A549 (cell line): Measurements from ENCODE around the gene SBF2. TPM values are rescaled to one million over a fixed set of nuclear protein-coding genes. Genes with fewer than 3 reads are reported as not detected.

ENCODE experiments used
- ATAC-seq, 2 experiments: fragments of 200-7000 bp in 1 of 2; fragments of >200 bp in 1 of 2; cut with Nextera tagmentation in 1 of 2; cut with Tn5 transposase in 1 of 2; 3 replicates each; pipeline versions ENCODE4 v1.8.0 to v1.9.1; 2018 to 2020; ENCODE audit warnings: mild to moderate bottlenecking in 1 of 2, moderate library complexity in 1 of 2
- CTCF ChIA-PET: fragments of 300-600 bp; sonication (Branson Sonifier 250); formaldehyde crosslinking; extraction: SDS; loops from one replicate; lab custom pipeline; 2021; ENCODE audit warnings: antibody characterized with exemption, inconsistent platforms; lab: Yijun Ruan, JAX
- POLR2A ChIA-PET: fragments of 350-600 bp; formaldehyde crosslinking; extraction: SDS; loops from one replicate; lab custom pipeline; 2021; ENCODE audit warnings: antibody characterized with exemption, inconsistent platforms; lab: Yijun Ruan, JAX
- DNase-seq, 2 experiments: peaks; one replicate each; pipeline versions ENCODE4 v3.0.0 to v3.0.0-alpha.2; 2011 to 2016; ENCODE audit warnings: low read depth in 1 of 2, low spot score in 1 of 2
- FAIRE-seq: peaks from 2 replicates; lab custom pipeline; 2011; peaks lifted over from hg19 to GRCh38; lab: Jason Lieb, UNC
- H3K27ac ChIP-seq, 2 experiments: fragments of >200 bp; sonication (Bioruptor Twin); formaldehyde crosslinking; 3 replicates each; pipeline ENCODE4 v1.5.1; 2016 to 2017
- H3K4me1 ChIP-seq: fragments of >200 bp; sonication (Bioruptor Twin); formaldehyde crosslinking; 3 replicates; pipeline ENCODE4 v1.6.1; 2016
- H3K4me2 ChIP-seq: fragments of >200 bp; sonication (Bioruptor Twin); formaldehyde crosslinking; 3 replicates; pipeline ENCODE4 v1.6.1; 2016
- H3K4me3 ChIP-seq: fragments of >200 bp; sonication (Bioruptor Twin); formaldehyde crosslinking; 3 replicates; pipeline ENCODE4 v1.5.1; 2016
- H3K9me3 ChIP-seq: fragments of >200 bp; sonication (Bioruptor Twin); formaldehyde crosslinking; 3 replicates; pipeline ENCODE4 v1.6.1; 2016
- BHLHE40 ChIP-seq: IDR thresholded peaks from 2 replicates; pipeline ENCODE4 v1.6.1; 2012; ENCODE audit warnings: low read depth, low read length, inconsistent platforms
- CBX2 ChIP-seq: fragments of 200-600 bp; sonication (generic); IDR thresholded peaks from 2 replicates; pipeline ENCODE4 v1.6.1; 2016; ENCODE audit warnings: low read depth, mild to moderate bottlenecking, borderline replicate concordance
- CEBPB ChIP-seq, 2 experiments: fragments of >200 bp in 1 of 2; sonication (Bioruptor Twin) in 1 of 2; formaldehyde crosslinking in 1 of 2; IDR thresholded peaks; 2 replicates each; pipeline ENCODE4 v1.6.1; 2012 to 2016
- CHD2 ChIP-seq: fragments of 150-350 bp; IDR thresholded peaks from 2 replicates; pipeline ENCODE4 v1.6.1; 2014; ENCODE audit warnings: low read length; ENCODE audit not compliant: partially characterized antibody
- CHD4 ChIP-seq: fragments of 200-600 bp; sonication (generic); IDR thresholded peaks from 2 replicates; pipeline ENCODE4 v1.6.1; 2016; ENCODE audit warnings: antibody characterized with exemption, mild to moderate bottlenecking, borderline replicate concordance
- CTCF ChIP-seq: fragments of >200 bp; sonication (Bioruptor Twin); formaldehyde crosslinking; IDR thresholded peaks from 3 replicates; pipeline ENCODE4 v1.5.1; 2016
- EHMT2 ChIP-seq: fragments of 200-600 bp; sonication (generic); IDR thresholded peaks from 2 replicates; pipeline ENCODE4 v1.6.1; 2016; ENCODE audit warnings: antibody characterized with exemption, low read depth, mild to moderate bottlenecking, moderate library complexity
- HDAC2 ChIP-seq: fragments of 200-600 bp; sonication (generic); IDR thresholded peaks from 2 replicates; pipeline ENCODE4 v1.6.1; 2016
- HEYL ChIP-seq: fragments of 250-450 bp; sonication (Bioruptor Pico); IDR thresholded peaks from 2 replicates; pipeline ENCODE4 v1.8.0; 2021; ENCODE audit warnings: mild to moderate bottlenecking, moderate library complexity
- MAZ ChIP-seq: fragments of 150-350 bp; IDR thresholded peaks from 2 replicates; pipeline ENCODE4 v1.6.1; 2014; ENCODE audit warnings: antibody characterized with exemption, low read depth, low read length, borderline replicate concordance
- NFE2L2 ChIP-seq: fragments of 150-350 bp; conservative IDR thresholded peaks from 2 replicates; pipeline ENCODE4 v1.6.1; 2014; ENCODE audit warnings: low read length
- NR3C1 ChIP-seq: fragments of >200 bp; sonication (Bioruptor Twin); formaldehyde crosslinking; IDR thresholded peaks from 3 replicates; pipeline ENCODE4 v1.6.1; 2017
- PHF8 ChIP-seq: fragments of 200-600 bp; sonication (generic); IDR thresholded peaks from 2 replicates; pipeline ENCODE4 v1.6.1; 2016; ENCODE audit warnings: low read depth, mild to moderate bottlenecking, antibody characterized with exemption, moderate library complexity, borderline replicate concordance
- POLR2A ChIP-seq: IDR thresholded peaks from 2 replicates; pipeline ENCODE4 v1.6.1; 2012; ENCODE audit warnings: mild to moderate bottlenecking, low read length
- RAD21 ChIP-seq, 2 experiments: fragments of >200 bp in 1 of 2; sonication (Bioruptor Twin) in 1 of 2; formaldehyde crosslinking in 1 of 2; IDR thresholded peaks in 1 of 2; conservative IDR thresholded peaks in 1 of 2; 2 replicates in 1 of 2; 3 replicates in 1 of 2; pipeline ENCODE4 v1.6.1; 2012 to 2018; ENCODE audit warnings: inconsistent platforms in 1 of 2
- RCOR1 ChIP-seq: fragments of 150-350 bp; IDR thresholded peaks from 2 replicates; pipeline ENCODE4 v1.6.1; 2014; ENCODE audit warnings: antibody characterized with exemption, low read length, low read depth
- RFX5 ChIP-seq: fragments of 450-650 bp; IDR thresholded peaks from 2 replicates; pipeline ENCODE4 v1.7.1; 2014; ENCODE audit warnings: antibody characterized with exemption, mild to moderate bottlenecking, moderate library complexity
- RNF2 ChIP-seq: fragments of 200-600 bp; sonication (generic); IDR thresholded peaks from 2 replicates; pipeline ENCODE4 v1.6.1; 2016; ENCODE audit warnings: low read depth, mild to moderate bottlenecking, antibody characterized with exemption, moderate library complexity, borderline replicate concordance
- TP53 ChIP-seq: fragments of 250-450 bp; sonication (Bioruptor Pico); IDR thresholded peaks from 2 replicates; pipeline ENCODE4 v1.5.0; 2021; ENCODE audit warnings: mild to moderate bottlenecking, moderate library complexity
- ZC3H11A ChIP-seq: fragments of 450-650 bp; IDR thresholded peaks from 2 replicates; pipeline ENCODE4 v1.6.1; 2014; ENCODE audit warnings: antibody characterized with exemption, mild to moderate bottlenecking
- WGBS: methylation state at CpG from one replicate; pipeline ENCODE4 v1.1.6; 2017; ENCODE audit errors: missing lambda C conversion rate; 5-methylcytosine and 5-hydroxymethylcytosine counted together
- polyA plus RNA-seq, 4 experiments: library from polyadenylated mRNA; depleted of rRNA in 3 of 4; stranded (reverse); fragments of >200 nt; fragmentation: RNase III in 1 of 4; extraction: RNeasy Plus Mini Kit Qiagen cat#74134 plus additional on column Dnase treatment in 1 of 4; gene quantifications; 2 replicates in 3 of 4; 3 replicates in 1 of 4; pipeline ENCODE4 v1.2.3, GENCODE V29; 2011 to 2017
- small RNA-seq, 6 experiments: library from RNA; depleted of rRNA; stranded (forward); fragments of <200 nt; gene quantifications; one replicate each; pipeline ENCODE3, GENCODE V24; 2012
- TF ChIP-seq, protein P1 (sequence below): fragments of 200-600 bp; sonication (generic); IDR thresholded peaks from 2 replicates; pipeline ENCODE4 v1.6.1; 2016; ENCODE audit warnings: antibody characterized with exemption, mild to moderate bottlenecking, moderate library complexity
- TF ChIP-seq, protein P2 (sequence below): fragments of >200 bp; sonication (Bioruptor Twin); formaldehyde crosslinking; IDR thresholded peaks from 3 replicates; pipeline ENCODE4 v1.6.1; 2016

The SBF2 gene
- polyA plus RNA-seq, 2 of the 4 experiments (the other 2 are of a cell fraction) = 11.1 to 49.6 TPM

DNA sequence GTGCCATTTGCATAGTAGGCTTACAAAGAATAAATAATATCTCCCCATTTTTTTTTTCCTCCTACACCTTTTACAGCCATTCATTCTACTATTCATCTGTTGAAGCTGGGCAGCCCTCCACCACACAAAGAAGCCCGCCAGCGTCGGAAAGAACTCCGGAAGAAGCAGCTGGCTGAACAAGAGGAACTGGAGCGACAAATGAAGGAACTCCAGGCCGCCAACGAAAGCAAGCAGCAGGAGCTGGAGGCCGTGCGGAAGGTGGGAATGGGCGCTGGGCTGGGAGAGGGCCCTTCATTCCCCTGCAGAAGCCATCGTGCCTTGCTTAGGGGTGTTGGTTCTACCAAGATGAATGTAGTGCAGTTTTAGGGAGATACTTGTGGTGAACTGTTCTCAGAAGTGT, 561.6 kb downstream of the SBF2 start:
- H3K4me3 ChIP-seq = no peak overlapping the region
- H3K27ac ChIP-seq = no peak overlapping the region
- ChIA-PET POLR2A (no interaction called here), CTCF (interaction anchor here (0.7 to 4.3 kb wide), 4 partner anchors 11 to 321 kb away, joined by 3 to 21 read pairs (median 8); no protein-coding TSS in a partner anchor)
- DNase-seq (no peak), FAIRE-seq (no peak)
- peaks cover 12% of the 10 kb centered on the region; the same call in 2 of the 3 replicates for H3K4me1 ChIP-seq
- H3K4me2 ChIP-seq = no peak overlapping the region
- 87% methylated on average over 11 of the region's 11 CpGs for WGBS
- peaks cover 4% of the 10 kb centered on the region; the same call in 1 of the 3 replicates for H3K9me3 ChIP-seq
- no peak for TF ChIP-seq HEYL (CRISPR knock-in tag)
- no peak for TF ChIP-seq CHD2
- TF ChIP-seq RNF2 = no peak
- no peak for TF ChIP-seq CEBPB (IDR thresholded peaks at IDR 0.05)
- no peak for TF ChIP-seq MAZ
- TF ChIP-seq, all 56 proteins: peak for 0
- ATAC-seq = no peak

- DNase-seq (no peak), ATAC-seq (no peak)
- POLR2A ChIA-PET = no interaction called here
- Histone ChIP-seq H3K4me1 (peaks cover 12% of the 10 kb centered on the region), H3K9me3 (peaks cover 3% of the 10 kb centered on the region; the same call in 1 of the 3 replicates)
- no peak for TF ChIP-seq CHD4
- TF ChIP-seq, protein P1, sequence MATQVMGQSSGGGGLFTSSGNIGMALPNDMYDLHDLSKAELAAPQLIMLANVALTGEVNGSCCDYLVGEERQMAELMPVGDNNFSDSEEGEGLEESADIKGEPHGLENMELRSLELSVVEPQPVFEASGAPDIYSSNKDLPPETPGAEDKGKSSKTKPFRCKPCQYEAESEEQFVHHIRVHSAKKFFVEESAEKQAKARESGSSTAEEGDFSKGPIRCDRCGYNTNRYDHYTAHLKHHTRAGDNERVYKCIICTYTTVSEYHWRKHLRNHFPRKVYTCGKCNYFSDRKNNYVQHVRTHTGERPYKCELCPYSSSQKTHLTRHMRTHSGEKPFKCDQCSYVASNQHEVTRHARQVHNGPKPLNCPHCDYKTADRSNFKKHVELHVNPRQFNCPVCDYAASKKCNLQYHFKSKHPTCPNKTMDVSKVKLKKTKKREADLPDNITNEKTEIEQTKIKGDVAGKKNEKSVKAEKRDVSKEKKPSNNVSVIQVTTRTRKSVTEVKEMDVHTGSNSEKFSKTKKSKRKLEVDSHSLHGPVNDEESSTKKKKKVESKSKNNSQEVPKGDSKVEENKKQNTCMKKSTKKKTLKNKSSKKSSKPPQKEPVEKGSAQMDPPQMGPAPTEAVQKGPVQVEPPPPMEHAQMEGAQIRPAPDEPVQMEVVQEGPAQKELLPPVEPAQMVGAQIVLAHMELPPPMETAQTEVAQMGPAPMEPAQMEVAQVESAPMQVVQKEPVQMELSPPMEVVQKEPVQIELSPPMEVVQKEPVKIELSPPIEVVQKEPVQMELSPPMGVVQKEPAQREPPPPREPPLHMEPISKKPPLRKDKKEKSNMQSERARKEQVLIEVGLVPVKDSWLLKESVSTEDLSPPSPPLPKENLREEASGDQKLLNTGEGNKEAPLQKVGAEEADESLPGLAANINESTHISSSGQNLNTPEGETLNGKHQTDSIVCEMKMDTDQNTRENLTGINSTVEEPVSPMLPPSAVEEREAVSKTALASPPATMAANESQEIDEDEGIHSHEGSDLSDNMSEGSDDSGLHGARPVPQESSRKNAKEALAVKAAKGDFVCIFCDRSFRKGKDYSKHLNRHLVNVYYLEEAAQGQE = no peak
- no peak for TF ChIP-seq TP53 (CRISPR knock-in tag)
- TF ChIP-seq CBX2 = no peak
- no peak for TF ChIP-seq CTCF
- no peak for TF ChIP-seq RCOR1
- no peak for TF ChIP-seq NFE2L2
- no peak for TF ChIP-seq NR3C1
- TF ChIP-seq CHD2 = no peak
- TF ChIP-seq BHLHE40 = no peak
- no peak for TF ChIP-seq POLR2A
- no peak for TF ChIP-seq RAD21 (conservative IDR thresholded peaks at IDR 0.05 in 1 of 2, IDR thresholded peaks at IDR 0.05 in 1 of 2)
- no peak for TF ChIP-seq PHF8
- no peak for TF ChIP-seq HDAC2
- TF ChIP-seq ZC3H11A = no peak
- TF ChIP-seq EHMT2 = no peak
- no peak for TF ChIP-seq RFX5
- TF ChIP-seq, protein P2, sequence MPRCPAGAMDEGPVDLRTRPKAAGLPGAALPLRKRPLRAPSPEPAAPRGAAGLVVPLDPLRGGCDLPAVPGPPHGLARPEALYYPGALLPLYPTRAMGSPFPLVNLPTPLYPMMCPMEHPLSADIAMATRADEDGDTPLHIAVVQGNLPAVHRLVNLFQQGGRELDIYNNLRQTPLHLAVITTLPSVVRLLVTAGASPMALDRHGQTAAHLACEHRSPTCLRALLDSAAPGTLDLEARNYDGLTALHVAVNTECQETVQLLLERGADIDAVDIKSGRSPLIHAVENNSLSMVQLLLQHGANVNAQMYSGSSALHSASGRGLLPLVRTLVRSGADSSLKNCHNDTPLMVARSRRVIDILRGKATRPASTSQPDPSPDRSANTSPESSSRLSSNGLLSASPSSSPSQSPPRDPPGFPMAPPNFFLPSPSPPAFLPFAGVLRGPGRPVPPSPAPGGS = no peak
- TF ChIP-seq, all 56 proteins: peak for 0
- Histone ChIP-seq H3K4me3 (no peak overlapping the region), H3K4me2 (no peak overlapping the region), H3K27ac (no peak overlapping the region)
- WGBS = 90% methylated on average over 1 of the region's 1 CpG
- CTCF ChIA-PET = interaction anchor here (0.6 to 4.3 kb wide), 2 partner anchors 118 to 130 kb away, joined by 4 to 21 read pairs; no protein-coding TSS in a partner anchor
- FAIRE-seq = no peak
Observed at GRCh38 chr11:9731256-9731655, 562.8 kb downstream of the SBF2 start.

Small RNA genes within 50 kb of the gene (small RNA-seq; reads per million reads assigned to genes)
- 0 to 0.39 (median 0) reads per million in 6 experiments for gene AC080023.2
- gene RNU7-28P = 0 reads per million in 6 experiments

Other genes starting within 250 kb of the SBF2 start
- gene ADM, start 10.9 kb upstream of the SBF2 start, polyA plus RNA-seq (2011; rRNA removed) = 69.4 and 72.1 TPM in 2 replicates
- gene ADM, start 10.9 kb upstream of the SBF2 start, polyA plus RNA-seq (2017; fragmentation: RNase III; extraction: RNeasy Plus Mini Kit Qiagen cat#74134 plus additional on column Dnase treatment) = 65.8 to 91.3 TPM (median 66.3 TPM) in 3 replicates
- 4.7 and 6.6 TPM in 2 replicates for gene AMPD3, start 161.0 kb upstream of the SBF2 start, polyA plus RNA-seq (2011; rRNA removed)
- gene AMPD3, start 161.0 kb upstream of the SBF2 start, polyA plus RNA-seq (2017; fragmentation: RNase III; extraction: RNeasy Plus Mini Kit Qiagen cat#74134 plus additional on column Dnase treatment) = 2.9 to 3.6 TPM (median 3.1 TPM) in 3 replicates
- gene RNF141, start 247.0 kb upstream of the SBF2 start, polyA plus RNA-seq (2011; rRNA removed) = 21.6 and 33.3 TPM in 2 replicates
- 15.6 to 18.6 TPM (median 16.8 TPM) in 3 replicates for gene RNF141, start 247.0 kb upstream of the SBF2 start, polyA plus RNA-seq (2017; fragmentation: RNase III; extraction: RNeasy Plus Mini Kit Qiagen cat#74134 plus additional on column Dnase treatment)